Epithelial cell of proximal tubule (primary cell): ENCODE results near the gene NOX4. TPM values are rescaled to one million over a fixed set of nuclear protein-coding genes. Genes with fewer than 3 reads are reported as not detected.

ENCODE experiments used
- DNase-seq: peaks from one replicate; pipeline ENCODE4 v3.0.0-alpha.2; 2011; ENCODE audit warnings: low read depth
- H3K4me3 ChIP-seq: 2 replicates; pipeline ENCODE4 v1.5.1; 2011; ENCODE audit warnings: low read depth, mild to moderate bottlenecking, low read length
- CTCF ChIP-seq: conservative IDR thresholded peaks from 2 replicates; pipeline ENCODE4 v1.5.1; 2012; ENCODE audit warnings: low read depth, mild to moderate bottlenecking, low read length
- total RNA-seq: library from RNA; depleted of rRNA; stranded (reverse); fragments of >200 nt; gene quantifications from 2 replicates; pipeline ENCODE4 v1.2.3, GENCODE V29; 2015

Gene NOX4
- total RNA-seq, 1 donor from 2014 or later: 11.6 TPM

GRCh38 chr11:89484896-89485295 lies 6.3 kb downstream of the NOX4 start:
- no peak for TF ChIP-seq CTCF
- DNase-seq: no peak
- no peak overlapping the region for H3K4me3 ChIP-seq

- TF ChIP-seq CTCF: peak; percentile 47
- DNase-seq: no peak
- H3K4me3 ChIP-seq: no peak overlapping the region
Observed at GRCh38 chr11:89477175-89477574, 14.0 kb downstream of the NOX4 start.

- no peak for TF ChIP-seq CTCF
- no peak overlapping the region for H3K4me3 ChIP-seq
- no peak for DNase-seq
Observed at GRCh38 chr11:89463266-89463780, 27.9 kb downstream of the NOX4 start.

GRCh38 chr11:89458716-89459115 lies 32.5 kb downstream of the NOX4 start:
- no peak overlapping the region for H3K4me3 ChIP-seq
- peak; percentile 61 for DNase-seq
- no peak for TF ChIP-seq CTCF

GRCh38 chr11:89457190-89457589 lies 34.0 kb downstream of the NOX4 start:
- H3K4me3 ChIP-seq: no peak overlapping the region
- DNase-seq: no peak
- TF ChIP-seq CTCF: no peak

GRCh38 chr11:89456681-89457080 lies 34.5 kb downstream of the NOX4 start:
- no peak for TF ChIP-seq CTCF
- no peak overlapping the region for H3K4me3 ChIP-seq
- no peak for DNase-seq

GRCh38 chr11:89452780-89453179 lies 38.4 kb downstream of the NOX4 start:
- peak; percentile 56 for DNase-seq
- no peak overlapping the region for H3K4me3 ChIP-seq
- TF ChIP-seq CTCF: no peak
